ENCODE results near the gene KIAA1549.
"Not testable (repeated sequence)": the region's sequence is repeated elsewhere in the genome, so short reads cannot be mapped to it uniquely, and the experiment has no call there.

KIAA1549 gene

DNA sequence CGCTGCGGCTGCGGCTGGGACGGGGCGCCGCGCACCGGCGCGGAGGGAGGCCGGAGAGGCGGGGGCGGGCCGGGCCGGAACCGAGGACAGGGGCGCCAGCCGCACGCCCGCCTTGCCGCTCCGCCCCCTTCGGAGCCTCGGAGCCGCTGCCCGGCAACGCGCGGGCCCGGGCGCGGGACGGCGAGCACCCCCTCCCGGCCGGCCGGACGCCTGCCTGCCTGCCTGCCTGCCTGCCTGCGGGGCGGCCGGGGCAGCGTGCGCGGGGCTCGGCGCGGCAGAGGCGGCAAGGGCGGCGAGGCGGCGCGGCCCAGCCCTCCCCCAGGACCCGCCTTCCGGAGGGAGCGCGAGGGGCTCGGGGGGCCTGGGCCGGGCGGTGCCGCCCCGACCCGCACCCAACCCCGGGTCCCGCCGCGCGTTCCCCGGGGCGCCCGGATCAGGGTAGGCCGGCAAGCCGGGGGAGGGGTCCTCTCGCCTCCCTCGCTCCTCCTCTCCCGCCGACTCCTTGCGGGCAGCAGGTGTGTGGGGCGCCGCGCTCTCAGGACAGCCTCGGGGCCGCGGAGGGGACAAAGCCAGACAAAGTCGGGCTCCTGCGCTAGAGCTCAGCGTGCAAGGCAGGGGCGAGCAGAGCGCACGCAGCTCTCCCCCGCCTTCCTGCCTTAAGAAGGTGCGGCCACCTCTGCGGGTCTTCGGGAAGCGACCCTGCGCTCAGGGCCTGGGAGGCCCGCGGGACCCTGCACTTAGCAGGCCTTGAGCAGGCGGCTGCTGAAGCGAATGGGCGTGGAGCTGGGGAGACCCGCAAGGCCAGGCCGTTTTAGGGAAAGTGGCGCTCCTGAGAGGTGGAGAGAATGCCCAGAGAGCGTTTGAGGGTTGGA, at the start of gene KIAA1549:
TSS of gene KIAA1549 (minus strand) at position 58 of the 872 bp plus-strand sequence. CDS start 120 bp downstream, outside the sequence.
- DNase-seq: peak; percentile 32

DNA sequence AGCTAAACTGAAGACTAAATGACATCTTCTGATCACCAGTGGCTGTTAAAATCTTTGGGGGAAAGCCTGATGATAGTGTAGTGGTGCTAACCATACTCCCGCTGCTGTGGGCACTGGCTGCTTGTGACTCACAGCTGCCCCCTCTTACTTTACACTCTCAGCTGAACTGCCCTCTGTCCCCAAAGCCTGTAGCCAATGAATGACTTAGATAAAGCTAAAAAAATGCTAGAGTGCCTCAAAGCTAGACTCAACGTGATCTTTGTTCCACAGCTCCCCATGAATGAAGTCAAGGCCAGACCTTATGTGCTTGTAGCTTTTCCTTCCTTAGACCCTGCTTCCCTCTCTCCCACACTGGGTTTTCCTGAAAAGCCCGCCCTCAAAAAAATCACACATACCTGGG, 48.2 kb upstream of the KIAA1549 start:
- no peak for DNase-seq

DNA sequence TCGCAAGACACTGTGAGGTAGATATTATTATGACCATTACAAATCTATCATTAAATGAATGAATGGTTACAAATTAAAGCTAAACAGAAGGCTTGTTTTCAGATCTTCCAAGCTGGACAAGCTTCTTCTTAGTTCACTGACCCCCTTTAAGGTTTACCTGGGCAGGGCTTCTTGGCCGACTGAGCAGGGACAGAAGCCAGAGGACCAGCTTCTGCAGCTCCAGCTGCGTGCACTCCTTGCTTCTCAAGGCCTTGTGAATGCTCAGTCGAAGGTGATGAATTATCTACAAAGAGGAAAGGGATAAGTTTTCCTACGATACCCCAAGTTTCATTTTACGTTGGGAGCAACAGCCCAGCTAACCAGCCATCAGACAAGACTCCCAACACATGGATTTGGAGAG, 45.4 kb upstream of the KIAA1549 start:
- DNase-seq: no peak

DNA sequence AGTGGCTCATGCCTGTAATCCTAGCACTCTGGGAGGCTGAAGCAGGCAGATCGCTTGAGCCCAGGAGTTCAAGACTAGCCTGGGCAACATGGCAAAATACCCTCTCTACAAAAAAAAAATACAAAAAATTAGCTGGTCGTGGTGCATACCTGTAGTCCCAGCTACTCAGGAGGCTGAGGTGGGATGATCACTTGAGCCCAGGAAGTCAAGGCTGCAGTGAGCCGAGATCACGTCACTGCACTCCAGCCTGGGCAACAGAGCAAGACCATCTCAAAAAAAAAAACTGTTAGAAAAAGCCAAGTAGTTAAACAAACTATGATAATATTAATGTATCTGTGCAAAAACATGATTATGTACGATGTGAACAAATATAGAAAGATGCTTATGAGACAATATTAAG, 44.7 kb upstream of the KIAA1549 start:
- not testable (repeated sequence) for DNase-seq

DNA sequence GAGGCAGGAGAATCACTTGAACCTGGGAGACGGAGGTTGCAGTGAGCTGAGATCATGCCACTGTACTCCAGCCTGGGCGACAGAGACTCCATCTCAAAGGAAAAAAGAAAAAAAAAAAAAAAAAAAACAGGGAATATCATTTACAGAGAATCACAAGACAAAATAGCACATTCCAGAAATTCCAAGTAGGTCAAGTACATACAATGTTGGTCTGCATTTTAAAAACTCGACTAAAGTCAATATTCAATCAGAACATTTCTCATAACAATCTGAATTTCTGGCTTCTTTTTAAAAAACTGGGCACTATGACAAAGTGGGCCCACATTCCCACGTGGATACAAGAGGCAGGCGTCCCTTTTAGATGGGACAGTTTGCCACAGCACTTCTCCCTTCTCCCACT, 41.9 kb upstream of the KIAA1549 start:
- no peak for DNase-seq

DNA sequence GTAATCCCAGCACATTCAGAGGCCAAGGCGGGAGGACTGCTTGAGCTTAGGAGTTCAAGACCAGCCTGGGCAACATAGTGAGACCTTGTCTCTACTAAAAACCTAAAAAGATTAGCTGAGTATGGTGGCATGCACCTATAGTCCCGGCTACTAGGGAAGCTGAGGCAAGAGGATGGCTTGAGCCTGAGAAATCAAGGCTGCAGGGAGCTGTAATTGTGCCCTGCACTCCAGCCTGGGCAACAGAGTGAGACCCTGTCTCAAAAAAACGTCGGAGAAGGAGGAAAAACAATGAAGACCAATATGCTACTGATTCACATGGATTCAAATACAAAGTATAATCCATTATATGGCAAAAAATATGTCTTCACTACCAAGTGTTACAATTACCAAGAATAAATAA, 41.1 kb upstream of the KIAA1549 start:
- no peak for DNase-seq

DNA sequence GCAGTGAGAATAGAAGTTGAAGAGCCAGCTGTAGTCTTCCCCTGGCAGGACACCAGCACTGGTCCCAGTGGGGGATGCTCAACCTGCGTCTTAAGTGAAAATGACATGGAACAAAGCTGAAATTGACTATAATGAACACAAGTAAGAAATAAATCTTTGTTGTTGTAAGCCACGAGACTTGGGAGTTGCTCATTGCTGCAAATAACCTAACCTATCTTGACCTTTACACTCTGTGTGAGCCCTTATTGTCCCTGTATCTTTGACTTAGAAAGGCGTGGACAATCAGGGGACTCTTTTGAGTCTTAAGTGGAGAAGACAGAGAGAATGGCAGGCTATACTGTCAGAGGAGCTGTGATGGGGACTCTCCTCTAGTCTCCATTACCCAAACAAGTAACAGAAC, 37.7 kb upstream of the KIAA1549 start:
- no peak for DNase-seq

DNA sequence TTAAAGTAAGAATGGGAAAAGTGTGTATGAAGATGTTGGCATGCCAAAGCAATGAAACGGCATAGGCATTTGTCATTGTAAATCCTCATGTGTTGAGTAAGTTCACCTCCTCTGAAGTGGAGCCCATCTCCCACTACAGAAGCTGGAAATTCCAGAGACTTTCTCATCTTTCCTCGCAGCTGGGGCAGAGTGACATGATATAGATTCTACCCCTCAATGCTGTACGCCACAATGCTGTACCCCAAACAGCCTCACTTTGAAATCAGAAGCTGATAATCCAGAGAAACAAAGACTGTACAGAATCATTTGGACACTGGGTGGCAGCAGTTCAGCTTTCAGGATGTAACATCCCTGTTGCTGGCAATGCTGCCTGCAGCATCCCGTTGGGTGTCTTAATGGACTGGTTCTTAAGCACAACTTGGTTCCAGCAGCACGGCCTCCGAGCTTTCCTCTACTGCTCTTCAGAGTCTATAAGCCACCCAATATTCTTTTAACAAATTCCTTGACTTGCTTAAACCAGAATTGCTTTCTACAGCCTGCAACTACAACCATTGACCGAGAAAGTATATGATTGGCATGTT, 35.8 kb upstream of the KIAA1549 start:
- peak; percentile 35 for DNase-seq

DNA sequence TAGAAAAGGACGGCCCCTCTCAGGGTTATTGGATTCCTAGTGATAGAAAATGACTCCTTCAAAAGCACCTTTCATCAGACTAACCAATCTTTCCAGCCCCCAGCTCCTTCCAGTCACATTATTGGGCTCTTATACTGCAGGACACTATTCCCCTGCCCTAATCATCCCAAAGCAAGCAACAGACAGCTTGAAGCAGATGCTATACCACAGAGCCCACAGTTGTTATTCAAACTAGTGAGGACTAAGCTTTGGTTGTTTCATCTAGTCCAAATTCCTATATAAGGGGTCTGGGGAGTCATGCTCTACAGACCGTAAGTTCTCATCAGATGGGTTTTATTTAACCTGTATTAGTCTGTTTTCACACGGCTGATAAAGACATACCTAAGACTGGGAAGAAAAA, 30.2 kb upstream of the KIAA1549 start:
- no peak for DNase-seq

DNA sequence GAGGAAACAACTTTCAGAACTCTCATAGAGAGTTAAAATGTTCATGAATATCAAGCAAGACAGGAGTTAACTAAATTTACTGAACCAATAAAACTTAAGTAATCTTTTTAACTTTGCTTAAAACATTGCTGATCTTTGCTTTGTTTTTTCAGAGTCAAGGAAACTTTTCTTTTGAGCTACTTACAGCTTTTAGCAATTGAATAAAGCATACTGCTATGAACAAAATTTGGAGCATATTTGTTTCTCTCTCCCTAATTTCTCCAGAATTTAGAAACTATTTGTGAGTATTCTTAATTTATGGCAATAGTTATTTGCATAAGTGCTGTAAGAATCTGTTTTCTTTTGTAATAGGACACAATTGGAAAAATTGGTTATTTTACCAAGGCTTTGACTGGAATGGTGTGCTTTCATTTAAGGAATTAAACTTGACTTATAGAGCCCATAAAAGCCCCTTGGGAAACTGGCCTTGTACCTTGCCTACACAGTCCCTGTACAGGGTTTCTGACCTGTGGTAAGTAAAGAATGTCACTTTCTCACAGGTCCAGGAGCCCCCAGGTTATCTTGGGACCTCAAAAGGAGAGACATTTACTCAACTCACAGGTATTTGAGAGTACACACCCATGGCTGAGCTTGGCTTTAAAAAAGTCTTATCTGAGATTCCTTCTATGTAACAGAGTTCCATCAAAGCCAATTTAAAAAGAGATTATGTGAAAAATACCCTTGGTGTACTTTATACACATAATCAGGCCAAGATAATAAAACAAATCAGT, 23.3 kb upstream of the KIAA1549 start:
- DNase-seq: no peak

DNA sequence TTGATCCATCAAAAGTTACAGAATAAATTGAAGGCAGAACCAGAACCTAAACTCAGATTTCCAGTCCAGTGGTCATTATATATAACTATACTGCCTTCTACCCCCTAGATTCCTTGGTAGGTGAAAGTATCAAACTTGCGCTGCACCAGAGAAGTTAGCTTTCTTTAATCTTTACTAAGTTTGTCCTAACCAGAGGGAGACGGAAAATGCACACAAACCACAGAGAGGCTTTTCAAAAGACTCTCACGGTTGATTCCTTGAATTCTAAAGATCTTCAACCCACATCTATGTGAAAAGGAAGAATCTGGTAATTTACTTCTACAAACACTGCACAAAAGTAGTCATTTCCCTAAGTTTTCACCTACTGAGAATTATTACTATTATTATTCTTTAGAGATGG, 18.2 kb upstream of the KIAA1549 start:
- DNase-seq: no peak

DNA sequence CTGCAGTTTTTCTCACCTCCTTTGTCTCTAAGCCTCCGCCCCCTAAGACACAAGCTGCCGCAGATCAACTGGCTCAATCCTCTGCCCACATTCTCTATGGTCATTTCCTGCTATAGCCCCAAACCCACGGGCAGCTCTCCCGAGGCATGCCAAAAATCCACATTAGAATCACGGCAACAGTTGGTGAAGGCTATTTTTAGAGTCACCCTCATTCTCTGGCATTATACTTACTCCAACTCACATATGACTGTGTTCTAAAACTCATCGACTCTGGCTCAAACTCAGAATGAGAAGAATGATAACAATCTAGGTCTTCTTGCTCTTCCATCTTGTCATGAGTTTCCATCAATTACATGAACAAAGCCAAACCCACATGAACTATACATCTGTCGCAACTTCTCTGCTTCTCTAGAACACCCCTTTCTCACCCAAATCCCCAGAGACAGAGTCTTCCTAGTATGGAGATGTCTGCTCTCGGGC, 10.9 kb upstream of the KIAA1549 start:
- DNase-seq: no peak

DNA sequence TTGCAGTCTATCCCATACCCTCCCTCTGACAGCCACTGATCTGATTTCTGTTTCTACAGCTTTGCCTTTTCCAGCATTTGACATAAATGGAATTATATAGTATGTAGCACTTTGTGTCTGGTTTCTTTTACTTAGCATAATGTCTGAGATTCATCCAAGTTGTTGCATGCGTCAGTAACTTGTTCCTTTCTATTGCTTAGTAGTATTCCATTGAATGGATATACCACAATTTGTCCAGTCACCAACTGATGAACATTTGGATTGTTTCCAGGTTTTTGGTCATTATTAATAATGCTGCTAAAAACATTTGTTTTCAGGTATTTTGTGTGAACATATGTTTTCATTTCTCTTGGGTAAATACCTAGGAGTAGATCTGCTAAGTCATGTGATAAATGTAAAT, 6.5 kb upstream of the KIAA1549 start:
- no peak for DNase-seq

DNA sequence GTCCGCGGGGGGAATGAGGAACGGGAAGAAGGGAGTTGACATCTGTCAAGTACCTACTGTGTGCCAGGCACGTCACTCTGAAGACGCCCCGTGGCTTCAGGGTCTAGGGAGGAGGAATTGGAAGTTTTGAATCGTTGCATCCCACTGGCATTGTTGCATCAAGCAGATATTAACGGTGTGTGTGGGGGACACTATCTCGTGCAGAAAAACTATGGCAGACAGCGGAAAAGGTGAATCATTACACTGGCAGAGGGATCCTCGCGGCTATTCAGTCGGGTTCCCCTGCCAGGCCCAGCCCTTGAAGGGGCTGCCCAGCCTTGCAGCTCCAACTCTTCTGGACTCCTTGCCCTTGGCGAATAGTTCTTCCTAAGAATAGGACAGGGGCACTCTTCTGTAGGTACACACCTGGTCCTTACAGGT, 1.0 kb upstream of the KIAA1549 start:
- no peak for DNase-seq

DNA sequence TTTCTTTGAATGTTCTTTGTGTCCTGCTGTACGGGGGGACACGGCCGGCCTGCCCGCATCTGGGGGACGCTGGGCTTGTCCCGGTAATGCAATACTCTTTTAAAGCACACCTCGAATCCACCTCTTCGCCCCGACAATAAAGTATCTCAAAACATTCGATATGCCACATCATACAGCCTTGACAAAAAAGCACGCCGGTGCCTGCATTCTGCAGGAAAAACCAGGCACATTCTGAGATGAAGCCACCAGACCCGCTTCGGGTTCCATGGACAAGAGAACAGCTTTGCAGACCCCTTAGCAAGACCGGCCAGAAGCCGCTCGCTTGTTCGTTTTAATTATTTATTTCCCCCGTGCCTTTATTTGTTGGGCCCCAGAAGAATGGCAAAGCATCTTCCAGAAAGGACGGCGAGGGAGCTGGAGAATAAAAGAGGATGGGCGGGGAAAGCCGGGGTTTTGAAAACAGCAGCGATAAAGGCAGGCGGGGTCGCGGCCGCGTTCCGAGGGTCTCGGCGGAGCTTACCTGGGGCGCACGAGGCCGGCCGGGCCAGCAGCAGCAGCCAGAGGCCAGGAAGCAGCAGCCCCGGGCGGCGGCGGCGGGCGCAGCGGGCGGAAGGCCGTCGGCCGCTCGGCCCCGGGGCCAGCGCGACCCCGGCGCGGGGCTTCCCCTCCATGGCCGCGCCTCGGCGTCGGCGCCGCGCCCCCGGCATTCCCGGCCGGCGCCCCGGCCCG, 462 bp downstream of the KIAA1549 start:
- peak; percentile 1 for DNase-seq

DNA sequence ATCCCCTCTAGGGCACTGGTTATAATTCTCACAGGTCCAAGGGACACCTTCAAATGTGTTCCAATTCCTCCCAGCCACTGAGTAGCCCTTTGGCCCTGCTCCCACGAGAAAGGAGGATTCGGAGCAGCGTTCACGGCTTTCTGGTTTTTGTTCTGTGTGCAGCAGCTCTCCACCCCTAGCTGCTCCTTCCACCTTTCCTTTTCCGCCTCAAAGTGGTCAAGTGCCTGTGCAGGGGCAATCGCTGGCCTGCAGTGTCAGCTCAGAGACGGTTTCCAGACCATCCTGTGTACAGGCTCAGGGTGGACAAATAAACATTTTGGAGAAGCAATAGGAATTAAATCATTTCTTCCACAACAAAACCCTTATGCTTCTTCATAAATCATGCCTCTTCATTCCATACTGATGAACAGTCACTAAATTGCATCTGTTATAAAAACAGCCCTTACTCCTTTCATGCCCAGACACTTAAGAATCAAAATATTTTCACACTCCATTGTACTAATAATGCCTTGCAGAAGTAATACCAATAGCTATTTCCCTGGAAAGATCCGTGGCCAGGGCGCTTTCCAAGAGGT, 1.1 kb downstream of the KIAA1549 start:
- DNase-seq: peak; percentile 9

DNA sequence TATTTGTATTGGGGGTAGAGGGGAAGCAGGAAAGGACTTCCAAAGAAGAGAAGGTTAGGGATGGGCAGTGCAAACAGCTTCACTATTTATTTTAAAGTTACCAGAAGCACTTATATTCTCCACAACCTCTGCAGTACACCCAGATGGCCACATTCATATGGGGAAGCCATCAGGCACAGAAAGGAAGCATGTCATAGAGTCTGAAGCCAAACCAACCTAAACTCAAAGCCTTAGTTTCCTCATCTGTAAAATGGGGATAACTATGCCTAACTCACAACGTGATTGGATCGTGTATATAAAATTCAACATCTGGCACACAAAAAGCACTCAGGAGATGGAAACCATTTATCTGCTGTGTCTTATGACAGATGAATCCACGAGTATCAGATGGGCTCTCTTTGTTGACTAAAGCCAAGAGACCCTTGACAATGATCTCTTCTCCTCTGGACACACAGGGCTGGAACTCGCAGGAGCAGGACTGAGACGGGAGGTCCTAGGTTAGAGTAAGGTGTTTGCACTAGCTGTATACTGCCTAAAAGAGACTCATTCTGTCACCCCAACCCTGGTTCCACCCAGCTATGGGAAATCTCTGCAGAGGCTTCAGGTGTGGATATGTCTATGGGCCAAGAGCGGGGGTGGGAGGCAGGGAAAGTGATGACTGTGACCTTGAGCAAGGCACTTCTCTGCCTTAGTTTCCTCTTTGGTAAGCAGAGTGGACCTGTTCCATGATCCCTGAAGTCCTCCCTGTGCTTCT, 1.8 kb downstream of the KIAA1549 start:
- peak; percentile 7 for DNase-seq

DNA sequence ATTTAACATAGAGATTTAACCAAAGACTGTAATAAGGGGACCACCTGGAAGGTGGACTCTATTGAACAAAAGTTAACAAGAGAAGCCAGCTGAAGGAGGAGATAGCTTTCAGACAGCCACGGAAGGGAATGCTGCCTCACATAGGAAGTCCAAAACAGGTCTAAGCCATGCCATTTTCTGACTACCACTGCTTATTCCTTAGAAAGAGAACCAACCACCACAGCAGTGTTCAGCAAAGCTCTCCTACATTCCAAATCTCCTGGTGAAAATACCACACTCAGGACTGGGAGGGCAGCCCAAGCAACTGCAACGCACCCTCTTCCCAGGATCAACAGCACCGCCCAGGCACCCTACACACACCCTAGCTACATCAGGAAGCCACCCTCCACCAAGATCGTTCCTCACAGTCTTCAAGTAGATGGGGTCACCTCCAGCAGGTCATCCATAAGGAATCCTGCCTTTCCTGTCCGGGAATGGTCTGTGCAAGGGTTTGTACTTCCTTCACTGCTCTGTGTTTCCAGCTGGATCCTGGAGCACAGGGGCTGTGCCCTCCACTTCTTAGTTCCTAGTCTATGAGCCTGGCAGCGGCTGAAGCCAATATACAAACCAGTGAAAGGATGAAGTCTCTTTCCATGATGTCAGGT, 2.5 kb downstream of the KIAA1549 start:
- DNase-seq: no peak

DNA sequence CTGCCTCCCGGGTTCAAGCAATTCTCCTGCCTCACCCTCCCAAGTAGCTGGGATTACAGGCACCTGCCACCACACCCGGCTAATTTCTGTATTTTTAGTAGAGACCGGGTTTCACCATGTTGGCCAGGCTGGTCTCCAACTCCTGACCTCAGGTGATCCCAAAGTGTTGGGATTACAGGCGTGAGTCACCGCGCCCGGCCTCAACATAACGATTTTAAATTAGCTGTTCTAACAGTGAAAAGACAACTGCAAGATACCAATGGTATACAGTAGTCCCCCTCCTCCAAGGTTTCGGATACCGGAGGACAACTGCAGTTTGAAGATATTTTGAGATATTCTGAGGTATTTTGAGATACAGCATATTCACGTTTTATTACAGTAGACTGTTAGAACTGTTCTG, 5.0 kb downstream of the KIAA1549 start:
- not testable (repeated sequence) for DNase-seq

DNA sequence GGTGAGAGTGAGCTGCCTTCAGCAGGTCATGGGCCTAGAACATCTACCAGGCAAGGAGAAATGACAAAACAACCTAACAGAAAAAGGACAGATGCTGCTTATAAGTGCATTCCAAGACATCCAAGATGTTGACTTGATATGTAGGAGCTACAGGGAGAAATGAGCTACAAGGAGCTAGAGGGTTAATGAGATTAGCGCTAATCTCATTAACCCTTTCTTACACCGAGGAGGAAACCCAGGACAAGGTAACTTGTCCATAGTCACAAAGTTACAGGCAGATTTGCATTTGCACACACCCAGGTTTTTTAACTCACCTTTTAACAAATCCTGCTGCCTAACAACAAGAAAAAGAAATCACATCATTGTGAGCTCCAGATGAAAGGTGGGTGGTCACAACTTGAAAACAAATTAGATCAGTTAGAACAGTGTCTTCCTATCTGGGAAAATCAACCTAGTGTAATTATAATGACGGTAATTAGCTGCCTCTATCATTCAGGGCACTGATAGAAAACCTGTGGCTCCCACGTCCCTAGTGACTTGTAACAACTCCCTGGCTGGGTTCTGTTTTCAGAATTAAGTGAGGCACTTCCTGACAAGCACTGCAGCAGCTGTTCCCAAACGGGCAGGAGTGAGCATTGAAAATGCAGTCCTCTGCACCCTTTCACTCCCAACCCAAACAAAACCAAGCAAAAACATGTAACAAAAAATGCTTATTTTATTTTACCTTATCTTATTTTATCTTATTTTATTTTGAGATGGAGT, 5.7 kb downstream of the KIAA1549 start:
- no peak for DNase-seq

Measured in SHP77 treated with DMSO at 0.1 percent for 48 hours (cell line).